GM18951 (cell line): ENCODE results near the gene ZBTB16.

Source experiments
- POLR2A ChIP-seq: IDR thresholded peaks from 4 replicates; pipeline ENCODE4 v1.6.1; 2011; ENCODE audit warnings: mild to moderate bottlenecking; ENCODE audit not compliant: insufficient read length, insufficient read depth; ENCODE audit errors: extremely low read depth
- in situ Hi-C: fragments of 300-500 bp; cut with MboI; formaldehyde crosslinking; loops from one replicate; pipeline ENCODE4 v1.12.0; 2022; ENCODE audit warnings: low sequenced_read_pairs, mixed read lengths, inconsistent platforms; ENCODE audit not compliant: unreplicated experiment

Gene ZBTB16

GRCh38 chr11:114169821-114170220, 110.3 kb downstream of the ZBTB16 start:
- TF ChIP-seq POLR2A: no peak
- in situ Hi-C loops: no loop called here

GRCh38 chr11:114170226-114170625, 110.7 kb downstream of the ZBTB16 start:
- no peak for TF ChIP-seq POLR2A
- in situ Hi-C loops: no loop called here

GRCh38 chr11:114171257-114172054, 111.9 kb downstream of the ZBTB16 start:
- in situ Hi-C loops: no loop called here

GRCh38 chr11:114172055-114172861, 112.7 kb downstream of the ZBTB16 start:
- in situ Hi-C loops: no loop called here

More at GRCh38 chr11:114171257-114172054, 111.9 kb downstream of the ZBTB16 start:
- no peak for TF ChIP-seq POLR2A

GRCh38 chr11:114172871-114173444, 113.4 kb downstream of the ZBTB16 start:
- in situ Hi-C loops: no loop called here
- TF ChIP-seq POLR2A: no peak

More at GRCh38 chr11:114172055-114172861, 112.7 kb downstream of the ZBTB16 start:
- TF ChIP-seq POLR2A: no peak

- no peak for TF ChIP-seq POLR2A
- in situ Hi-C loops: no loop called here
These were observed 114.3 kb downstream of the ZBTB16 start for GRCh38 chr11:114173843-114174242.

- TF ChIP-seq POLR2A: no peak
- in situ Hi-C loops: no loop called here
These were observed 115.4 kb downstream of the ZBTB16 start for GRCh38 chr11:114174712-114175495.

- in situ Hi-C loops: no loop called here
- TF ChIP-seq POLR2A: no peak
These were observed 116.2 kb downstream of the ZBTB16 start for GRCh38 chr11:114175706-114176105.

- in situ Hi-C loops: no loop called here
- no peak for TF ChIP-seq POLR2A
These were observed 116.8 kb downstream of the ZBTB16 start for GRCh38 chr11:114176321-114176720.

- TF ChIP-seq POLR2A: no peak
- in situ Hi-C loops: no loop called here
These were observed 119.1 kb downstream of the ZBTB16 start for GRCh38 chr11:114178656-114179055.

- in situ Hi-C loops: no loop called here
- no peak for TF ChIP-seq POLR2A
These were observed 119.9 kb downstream of the ZBTB16 start for GRCh38 chr11:114179234-114179941.

GRCh38 chr11:114180301-114181055, 121.0 kb downstream of the ZBTB16 start:
- in situ Hi-C loops: no loop called here
- no peak for TF ChIP-seq POLR2A

GRCh38 chr11:114181195-114181594, 121.7 kb downstream of the ZBTB16 start:
- in situ Hi-C loops: no loop called here
- no peak for TF ChIP-seq POLR2A
